ENCODE measurements around the gene LRP1.

Gene LRP1

DNA sequence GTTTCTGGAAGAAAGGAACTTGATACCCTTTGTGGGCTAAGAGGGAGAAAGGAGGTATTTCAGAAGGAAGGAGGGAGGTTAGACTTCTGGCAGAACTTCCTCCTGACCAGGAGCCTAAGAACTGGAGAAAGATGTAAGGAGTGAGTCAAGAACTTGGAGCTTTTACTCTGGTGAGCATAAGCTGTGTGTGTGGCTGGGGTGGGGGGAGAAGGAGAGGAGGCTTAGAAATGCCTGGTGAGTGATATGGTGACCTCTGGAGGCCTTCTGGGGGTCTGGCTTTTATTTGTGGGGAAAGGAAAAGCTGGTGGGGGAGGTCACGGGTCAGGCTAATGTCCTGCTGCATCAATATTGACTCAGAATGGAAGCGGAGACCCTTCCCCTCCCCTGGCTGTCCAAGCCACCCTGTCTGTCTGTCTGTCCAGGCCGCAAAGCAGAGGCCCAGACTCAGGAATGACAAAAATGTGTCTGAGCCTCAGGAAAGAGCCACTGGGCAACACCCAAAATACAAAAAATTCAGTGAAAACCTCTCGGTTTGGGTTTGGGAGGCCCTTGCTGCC lies 4.8 kb downstream of the LRP1 start:
- no peak for DNase-seq (ENCODE audit: low read depth in 2 of 2, low spot score in 1 of 2)

DNA sequence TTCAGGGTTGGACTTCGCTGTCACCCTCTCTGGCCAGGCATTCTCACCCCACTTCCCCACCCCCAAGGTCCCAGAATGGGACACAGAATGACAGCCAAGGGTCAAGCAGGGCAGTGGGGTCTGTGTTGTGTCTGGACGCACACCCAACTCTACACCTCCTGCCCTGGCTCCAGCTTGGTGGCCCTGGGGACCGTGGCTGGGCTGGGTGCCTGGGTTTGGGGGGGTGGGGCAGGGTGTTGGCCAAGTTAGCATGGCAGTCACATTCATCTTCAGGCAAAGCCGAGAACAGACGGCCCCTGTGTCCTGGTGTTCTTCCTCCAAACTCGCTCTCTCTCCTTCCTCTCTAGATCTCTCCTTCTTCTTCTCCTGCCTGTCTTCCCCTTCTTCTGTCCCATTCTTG lies 5.6 kb downstream of the LRP1 start:
- DNase-seq (ENCODE audit: low read depth in 2 of 2, low spot score in 1 of 2) = no peak

DNA sequence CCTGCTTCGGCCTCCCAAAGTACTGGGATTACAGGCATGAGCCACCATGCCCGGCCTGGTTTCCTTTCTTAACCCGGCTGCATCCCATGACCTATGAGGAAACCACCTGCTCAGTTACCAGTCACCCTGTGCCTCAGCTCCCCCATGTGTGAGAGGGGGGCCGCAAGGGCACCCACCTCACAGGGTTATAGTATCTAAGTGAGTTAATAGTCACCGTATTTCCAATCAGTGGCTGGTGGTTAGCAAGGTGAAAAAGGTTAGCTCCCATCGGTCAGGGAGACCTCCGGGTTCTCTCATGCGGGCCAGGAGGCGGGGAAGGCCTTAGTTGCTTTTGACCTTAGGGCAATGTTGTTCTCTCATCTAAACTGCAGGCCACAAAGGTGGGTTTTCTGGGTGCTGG lies 6.7 kb downstream of the LRP1 start:
- no peak for DNase-seq (ENCODE audit: low read depth in 2 of 2, low spot score in 1 of 2)

DNA sequence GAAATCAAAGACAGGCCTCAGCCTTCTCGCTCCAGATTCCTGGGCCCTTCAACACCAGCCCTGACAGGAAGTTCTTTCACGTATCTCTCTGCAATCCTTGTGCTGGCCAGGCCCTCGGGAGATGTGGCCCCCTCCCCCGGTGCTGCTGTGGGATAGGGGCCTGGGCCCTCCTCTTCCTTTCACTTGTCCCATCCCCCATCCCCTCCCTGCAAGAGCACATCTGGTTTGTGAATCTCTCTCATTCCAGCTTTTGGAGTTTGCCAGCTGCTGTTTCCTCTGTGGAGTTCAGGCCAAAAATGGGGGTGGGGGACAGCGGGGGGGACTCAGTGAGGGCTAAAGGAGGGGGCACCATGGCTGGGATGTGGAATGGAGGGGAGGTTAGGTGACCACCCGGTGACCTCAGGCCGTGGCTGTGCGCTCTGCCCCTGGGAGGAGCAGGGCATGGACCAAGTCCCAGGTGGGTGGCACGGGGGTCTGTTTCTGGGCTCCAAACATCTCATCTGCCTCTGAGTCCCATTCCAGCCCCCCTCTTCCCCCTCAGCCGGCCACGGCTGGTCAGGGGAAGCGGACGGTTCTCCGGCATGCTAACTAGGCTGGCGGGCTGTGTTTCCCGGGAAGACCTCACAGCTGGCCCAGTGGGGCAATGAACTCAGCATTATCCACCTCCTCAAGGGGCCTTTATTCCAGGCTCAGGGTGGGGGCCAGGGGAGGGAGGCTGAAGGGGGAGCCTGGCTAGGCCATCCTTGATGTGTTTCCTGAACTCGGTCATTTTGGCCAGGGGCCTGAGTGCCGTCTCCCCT lies 7.4 kb downstream of the LRP1 start:
- DNase-seq (ENCODE audit: low read depth in 2 of 2, low spot score in 1 of 2) = no peak

DNA sequence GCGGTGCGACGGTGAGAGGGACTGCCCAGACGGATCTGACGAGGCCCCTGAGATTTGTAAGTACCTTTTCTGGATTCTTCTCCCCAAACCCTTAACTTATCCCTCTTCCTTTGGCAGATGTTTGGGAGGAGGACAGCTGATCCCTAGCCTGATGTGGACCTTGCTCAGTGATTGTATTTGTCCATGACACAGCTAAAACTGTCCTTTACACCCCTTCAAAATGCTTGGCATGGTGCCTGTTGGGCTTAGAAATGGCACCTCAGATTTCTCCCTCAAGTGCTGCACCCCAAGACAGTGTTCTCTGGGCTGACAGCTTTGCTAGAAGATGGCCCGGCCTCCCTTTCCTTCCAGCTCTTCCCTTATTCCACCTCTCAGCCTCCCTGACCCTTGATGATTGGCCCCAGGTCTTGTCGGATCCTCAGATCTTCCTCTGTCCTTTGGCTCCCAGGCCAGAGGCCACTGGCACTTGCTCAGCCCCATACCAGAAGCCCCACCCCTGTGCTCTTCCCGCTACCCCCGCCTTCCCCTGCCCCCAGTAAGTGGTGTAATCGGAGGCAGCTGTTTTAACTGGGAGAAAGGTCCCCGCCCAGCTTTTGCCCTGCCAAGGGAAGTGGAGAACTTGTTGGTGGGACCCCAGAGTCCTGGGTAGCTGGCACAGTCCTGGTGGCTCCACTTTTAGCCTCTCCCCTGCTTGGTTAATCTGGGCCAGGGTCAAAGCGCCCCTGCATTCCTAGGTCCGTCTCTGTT lies 10.4 kb downstream of the LRP1 start:
- no peak for DNase-seq (ENCODE audit: low read depth in 2 of 2, low spot score in 1 of 2)

DNA sequence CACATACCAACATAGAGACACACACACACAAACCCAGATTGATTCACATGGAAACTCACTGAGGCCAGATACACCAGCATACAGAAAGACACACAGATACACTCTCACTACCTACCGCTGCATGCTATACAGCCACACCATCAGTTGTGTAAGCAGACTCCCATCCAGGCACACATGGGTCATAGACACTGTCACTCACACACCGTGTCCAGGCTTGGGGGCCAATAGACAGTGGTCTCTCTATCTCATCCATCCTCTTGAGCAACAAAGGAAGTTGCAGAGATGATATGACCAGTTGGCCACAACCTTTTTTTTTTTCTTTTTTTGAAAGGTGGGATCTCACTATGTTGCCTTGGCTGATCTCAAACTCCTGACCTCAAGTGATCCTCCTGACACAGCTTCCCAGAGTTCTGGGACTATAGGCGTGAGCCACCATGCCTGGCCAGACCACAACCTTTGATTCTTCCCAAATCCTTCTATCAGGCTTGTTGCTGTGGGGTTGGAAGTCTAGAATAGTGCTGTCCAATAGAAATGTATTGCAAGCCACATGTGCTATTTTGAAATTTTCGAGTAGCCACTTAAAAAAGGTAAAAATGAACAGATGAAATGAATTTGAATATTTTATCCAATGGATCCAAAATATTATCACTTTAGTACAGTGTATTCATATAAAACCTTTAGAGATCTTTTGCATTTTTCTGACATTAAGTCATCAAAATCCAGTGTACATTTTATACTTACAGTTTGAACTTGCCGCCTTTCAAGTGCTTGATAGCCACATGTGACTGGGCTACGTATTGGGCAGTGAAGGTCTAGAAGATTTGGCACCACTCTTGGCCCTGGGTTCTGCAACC lies 11.7 kb downstream of the LRP1 start:
- DNase-seq (ENCODE audit: low read depth in 2 of 2, low spot score in 1 of 2) = no peak

DNA sequence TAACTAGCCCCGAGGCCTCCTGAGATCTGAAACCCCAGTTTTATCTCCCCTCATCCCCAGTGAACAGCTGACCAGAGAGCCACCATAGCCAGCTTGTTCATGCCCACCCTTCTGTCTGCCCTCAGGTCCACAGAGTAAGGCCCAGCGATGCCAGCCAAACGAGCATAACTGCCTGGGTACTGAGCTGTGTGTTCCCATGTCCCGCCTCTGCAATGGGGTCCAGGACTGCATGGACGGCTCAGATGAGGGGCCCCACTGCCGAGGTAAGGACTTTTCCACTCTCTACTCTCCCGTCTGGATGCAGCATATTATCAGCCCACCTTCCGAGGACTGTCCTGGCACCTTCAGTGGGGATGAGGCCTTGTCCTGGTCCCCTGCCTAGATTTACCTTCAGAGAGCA lies 13.0 kb downstream of the LRP1 start:
- DNase-seq (ENCODE audit: low read depth in 2 of 2, low spot score in 1 of 2) = no peak

DNA sequence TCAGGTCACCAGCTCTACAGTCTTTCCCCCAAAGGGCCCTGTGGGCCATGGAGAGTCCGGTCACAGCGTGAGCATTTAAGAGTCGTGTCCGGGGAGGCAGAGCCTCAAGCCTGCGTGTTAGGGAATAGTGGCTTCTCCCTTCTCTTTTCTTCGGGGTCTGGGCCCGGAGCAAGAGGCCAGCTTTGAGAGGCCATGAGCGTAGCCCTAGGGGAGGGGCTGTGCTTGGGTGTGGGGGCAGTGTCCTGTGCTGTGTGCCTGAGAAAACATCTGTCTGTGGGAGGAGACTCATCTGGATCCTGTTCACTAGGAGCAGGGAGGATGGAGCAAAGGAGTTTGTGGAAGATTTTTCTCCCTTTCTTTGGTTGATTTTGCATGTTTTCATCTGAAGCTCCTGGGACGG lies 13.8 kb downstream of the LRP1 start:
- DNase-seq (ENCODE audit: low read depth in 2 of 2, low spot score in 1 of 2) = no peak

DNA sequence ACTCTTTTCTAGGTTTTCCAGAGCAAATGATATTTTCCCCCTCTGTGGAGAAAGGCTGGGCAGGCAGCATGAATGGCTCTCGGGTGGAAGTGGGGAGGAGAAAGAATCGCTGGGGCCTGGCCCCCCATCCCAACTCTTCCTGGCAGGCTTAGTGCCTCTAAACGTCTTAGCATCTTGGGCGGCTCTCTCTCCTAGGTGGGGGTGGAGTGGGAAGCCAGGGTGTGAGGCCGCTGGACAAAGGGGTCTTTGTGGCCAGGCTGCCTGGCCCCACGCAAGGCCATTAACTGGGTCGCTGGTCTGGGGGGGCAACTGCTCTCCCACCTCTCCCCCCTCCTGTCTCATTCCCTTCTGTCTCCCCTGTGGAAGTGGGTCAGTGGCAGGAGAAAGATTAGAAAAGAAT lies 14.4 kb downstream of the LRP1 start:
- no peak for DNase-seq (ENCODE audit: low read depth in 2 of 2, low spot score in 1 of 2)

DNA sequence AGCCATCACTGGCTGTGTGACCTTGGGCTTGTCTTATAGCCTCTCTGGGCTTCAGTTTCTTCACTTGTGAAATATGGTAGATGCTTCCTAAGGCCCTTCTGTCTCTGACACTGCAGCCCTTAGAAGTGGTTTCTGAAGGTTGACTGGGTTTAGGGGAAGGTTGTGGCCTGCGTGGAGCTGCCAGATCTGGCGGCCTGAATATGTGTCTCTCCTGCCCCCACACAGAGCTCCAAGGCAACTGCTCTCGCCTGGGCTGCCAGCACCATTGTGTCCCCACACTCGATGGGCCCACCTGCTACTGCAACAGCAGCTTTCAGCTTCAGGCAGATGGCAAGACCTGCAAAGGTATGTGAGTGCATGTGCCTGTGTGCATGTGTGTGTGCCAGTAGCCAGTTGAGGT lies 15.2 kb downstream of the LRP1 start:
- DNase-seq (ENCODE audit: low read depth in 2 of 2, low spot score in 1 of 2) = no peak

DNA sequence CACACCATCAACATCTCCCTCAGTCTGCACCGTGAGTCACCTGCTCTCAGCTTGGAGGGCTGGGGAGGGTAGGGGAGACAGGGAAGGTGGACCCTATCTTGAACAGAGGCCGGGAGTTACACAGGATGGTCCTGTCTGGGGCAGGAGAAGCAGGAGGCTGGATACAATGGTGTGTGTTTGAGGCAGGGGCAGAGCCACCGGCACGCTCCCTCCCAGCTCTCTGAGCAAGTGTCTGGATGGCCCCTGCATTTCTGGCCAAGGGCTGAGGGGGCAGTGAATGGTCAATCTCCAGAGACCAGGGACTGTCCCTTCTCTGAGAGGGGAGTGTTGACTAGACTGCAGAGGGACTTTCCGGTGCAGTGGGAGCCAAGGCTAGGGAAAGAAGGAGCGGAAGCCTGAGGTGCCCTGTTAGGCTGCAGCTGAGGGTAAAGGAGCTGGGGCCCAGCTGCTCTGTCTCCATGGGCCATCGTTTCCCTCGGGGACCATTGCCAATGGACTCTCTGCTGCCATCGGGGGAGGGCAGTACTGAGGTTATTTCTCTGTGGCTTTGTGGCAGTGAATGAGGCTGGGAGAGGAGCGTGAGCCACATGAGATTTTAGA lies 17.3 kb downstream of the LRP1 start:
- DNase-seq (ENCODE audit: low read depth in 2 of 2, low spot score in 1 of 2) = no peak

DNA sequence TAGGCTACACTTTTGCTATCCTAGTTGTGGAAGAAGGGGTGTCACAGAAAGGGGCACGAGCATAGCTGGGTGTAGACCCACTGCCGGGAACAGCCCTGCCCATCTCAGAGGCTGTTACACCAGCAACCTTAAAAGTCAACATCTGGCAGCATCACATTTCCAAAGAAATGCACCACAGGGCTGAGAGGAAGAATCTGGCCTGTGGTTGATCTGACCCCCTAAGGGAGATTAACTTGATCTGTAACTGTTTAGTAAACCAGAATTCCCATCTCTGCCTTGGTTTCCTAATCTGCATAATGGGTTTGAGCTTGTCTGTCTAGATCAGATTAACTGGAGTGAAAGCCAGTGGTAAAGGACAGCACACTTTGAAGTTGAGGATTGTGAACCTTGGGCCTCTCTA lies 17.8 kb downstream of the LRP1 start:
- no peak for DNase-seq (ENCODE audit: low read depth in 2 of 2, low spot score in 1 of 2)

DNA sequence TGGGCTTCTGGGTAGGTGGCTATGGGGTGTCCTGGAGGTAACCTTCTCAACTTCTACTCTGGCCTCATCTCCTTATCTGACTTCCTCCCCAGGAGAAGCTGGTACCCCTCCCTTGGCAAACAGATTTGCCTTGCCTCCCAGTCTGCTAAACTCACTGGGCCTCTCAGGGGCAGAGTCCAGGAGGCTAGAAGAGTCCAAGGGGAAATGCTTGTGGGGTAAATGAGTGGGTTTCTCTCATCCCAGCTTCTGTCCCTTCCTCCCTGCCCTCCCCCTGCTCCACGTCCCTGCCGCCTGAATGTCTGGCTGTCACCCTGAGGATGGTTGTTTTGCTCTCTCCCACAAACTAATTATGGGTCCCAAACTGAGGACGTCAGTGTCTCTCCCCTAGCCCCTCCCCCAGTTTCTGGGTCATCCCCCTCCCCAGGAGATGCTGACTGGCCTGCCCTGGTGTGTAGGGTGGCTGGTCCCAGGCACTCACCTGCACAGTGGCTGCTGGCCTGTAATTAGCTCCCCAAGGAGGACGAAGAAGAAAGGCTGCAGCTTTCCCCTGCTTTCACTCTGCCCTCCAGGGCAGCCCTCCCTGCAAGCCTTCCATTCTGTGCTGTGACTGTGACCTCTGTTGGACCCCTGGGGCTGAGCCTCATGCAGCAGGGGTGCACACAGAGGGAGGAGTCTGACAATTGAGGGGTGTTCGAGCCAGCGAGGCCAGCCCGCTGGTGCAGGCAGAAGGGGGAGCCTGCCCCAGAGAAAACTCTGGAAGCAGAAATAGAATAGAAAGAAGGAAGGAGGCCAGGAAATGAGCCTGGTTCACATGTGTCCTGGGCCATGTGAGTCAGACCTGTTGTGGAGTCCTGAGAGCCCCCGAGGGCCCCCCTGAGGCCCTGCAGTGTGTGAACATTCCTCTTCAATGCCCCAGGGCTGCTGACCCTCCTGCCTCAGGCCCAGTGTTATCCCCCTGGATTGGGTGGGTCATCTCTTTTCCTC lies 19.0 kb downstream of the LRP1 start, which contains the start of gene LRP1-AS:
LRP1-AS (minus strand) TSS at position 659 of the 984 bp plus-strand sequence.
- no peak for DNase-seq (ENCODE audit: low read depth in 2 of 2, low spot score in 1 of 2)

DNA sequence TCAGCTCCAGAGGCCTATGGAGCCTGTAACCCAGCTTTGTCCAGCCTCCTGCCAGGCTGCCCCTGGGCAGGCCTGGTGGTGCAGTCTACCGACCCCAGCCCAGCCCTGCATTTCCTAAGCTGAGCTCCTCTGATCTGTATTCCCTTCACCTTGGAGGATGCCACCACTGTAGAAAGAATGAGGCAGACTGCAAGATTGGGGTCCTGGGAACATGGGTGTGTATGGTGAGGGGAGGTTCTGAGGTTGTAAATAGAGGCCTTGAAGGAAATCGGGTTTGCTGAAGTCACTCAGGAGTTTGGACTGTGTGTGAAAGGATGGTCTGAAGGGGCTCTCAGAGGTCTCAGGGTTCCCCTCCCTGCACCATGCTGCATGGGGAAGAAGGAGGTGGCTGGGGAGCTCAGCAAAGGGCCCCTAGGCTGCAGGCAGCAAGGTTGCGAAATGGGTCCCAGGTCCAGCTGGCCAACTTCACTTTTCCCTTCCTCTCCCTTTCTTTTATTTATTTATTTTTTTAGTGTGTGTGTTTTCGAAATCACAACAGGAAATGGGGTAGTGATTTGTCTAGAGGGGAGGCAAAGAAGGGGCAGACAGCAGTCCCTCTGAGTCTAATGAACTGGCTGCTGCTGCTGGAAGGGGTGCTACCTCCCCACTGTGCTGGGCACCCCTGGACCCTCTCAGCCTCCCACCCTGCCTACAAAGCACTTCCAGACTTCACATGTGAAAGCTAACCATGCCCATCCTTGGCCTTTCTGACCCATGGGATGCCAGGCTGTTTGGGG lies 20.4 kb downstream of the LRP1 start:
- DNase-seq (ENCODE audit: low read depth in 2 of 2, low spot score in 1 of 2) = no peak

DNA sequence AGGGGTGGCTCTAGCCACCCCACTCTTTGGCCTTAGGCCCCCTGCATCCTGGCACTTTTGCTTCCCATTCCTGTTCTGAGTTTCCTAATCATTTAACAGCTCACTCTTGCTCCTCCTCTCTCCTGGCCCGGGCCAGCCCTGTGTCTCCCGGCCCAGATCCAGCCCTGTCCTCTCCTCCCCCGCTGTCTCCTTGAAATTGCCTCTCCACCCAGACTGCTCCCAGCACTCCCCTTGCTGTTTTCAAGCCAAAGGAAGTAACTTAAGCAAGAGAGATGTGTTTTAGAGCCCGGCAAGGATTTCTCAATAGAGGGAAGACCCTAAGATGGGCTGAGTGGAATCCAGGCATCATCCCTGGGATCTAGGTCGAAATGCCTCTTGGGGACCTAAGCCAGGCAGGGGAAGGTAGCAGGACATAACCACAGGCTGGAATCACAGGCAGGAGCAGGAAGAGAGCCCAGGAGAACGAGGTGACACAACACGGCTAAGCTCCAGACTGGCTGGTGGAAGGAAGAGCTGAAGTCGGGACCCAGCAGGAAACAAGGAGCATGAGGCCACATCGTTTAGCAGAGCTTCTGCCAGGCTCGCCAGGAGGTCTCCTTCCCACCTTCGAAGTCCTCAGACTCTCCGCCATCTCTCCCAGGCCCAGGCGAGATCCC lies 21.1 kb downstream of the LRP1 start:
- no peak for DNase-seq (ENCODE audit: low read depth in 2 of 2, low spot score in 1 of 2)

DNA sequence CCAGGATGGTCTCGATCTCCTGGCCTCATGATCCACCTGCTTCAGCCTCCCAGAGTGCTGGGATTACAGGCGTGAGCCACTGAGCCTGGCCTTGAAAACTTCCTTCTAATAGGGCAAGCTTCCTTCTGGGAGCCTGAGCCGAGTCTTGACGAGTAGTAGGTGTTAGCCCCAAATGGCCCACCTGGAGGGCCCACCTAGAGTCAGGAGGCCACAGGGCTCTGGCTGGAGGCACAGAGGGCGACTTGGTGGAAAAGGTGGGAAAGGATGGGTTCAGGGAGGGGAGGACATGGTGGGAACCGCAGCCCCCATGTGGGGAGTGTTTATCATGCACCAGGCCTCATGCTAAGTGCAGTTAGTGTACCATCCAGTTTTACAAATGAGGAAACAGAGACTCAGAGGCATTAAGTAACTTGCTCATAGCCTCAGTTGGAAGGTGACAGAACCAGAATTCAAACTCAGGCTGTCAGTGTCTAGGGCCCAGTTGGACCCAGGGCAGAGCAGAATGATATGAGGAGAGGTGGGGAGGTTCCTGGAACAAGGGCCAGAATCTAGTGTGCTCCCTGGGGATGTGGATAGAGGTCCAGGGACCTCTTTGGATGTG lies 22.2 kb downstream of the LRP1 start:
- DNase-seq (ENCODE audit: low read depth in 2 of 2, low spot score in 1 of 2) = no peak

DNA sequence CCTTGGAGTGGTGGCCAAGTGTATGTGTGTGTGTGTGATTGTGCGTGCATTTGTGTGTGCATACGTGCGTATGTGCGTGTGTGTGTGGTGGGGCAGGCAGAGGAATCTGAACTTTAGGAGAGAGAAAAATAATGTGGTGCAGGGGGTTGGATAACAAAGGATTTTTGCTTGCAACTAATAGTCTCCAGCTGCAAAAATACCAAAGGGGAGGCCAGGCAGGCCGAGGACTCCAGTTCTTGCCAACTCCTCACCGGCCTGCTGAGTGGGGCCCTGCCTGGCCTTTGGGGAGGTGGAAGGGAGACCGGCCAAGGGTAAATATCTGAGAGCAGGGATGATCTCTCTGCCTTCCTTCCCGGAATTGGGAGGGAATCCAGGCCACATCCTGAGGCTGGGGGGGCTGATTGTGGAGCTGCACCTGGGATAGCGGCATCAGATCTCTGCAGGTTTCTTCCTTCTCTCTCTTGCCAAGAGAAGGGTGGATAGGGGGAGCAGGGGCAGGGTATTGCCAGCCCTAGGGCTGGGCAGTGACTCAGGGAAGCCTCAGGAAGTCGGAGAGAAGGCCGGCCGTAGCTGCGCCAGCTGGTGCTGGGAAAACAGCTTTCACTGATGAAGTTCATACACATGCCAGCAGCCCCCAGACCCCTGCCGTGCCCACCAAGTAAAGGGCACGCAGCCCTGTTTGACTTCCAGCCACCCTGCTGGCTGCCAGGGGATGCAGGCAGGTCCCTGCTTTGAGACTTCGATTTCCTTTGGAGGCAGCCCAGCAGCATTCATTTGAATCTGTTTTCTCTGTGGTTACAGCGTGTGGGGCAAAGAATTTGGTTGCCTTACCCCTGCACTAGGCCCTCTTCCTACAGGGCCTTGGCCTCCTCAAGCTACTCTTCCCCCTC lies 23.7 kb downstream of the LRP1 start:
- DNase-seq (ENCODE audit: low read depth in 2 of 2, low spot score in 1 of 2) = no peak
